Nephron (organoid): ENCODE measurements around the gene SLC19A3.

Source experiments
- H3K27ac Mint-ChIP-seq, 3 experiments: 2 replicates each; pipeline ENCODE4 v1.8.0; 2020; ENCODE audit warnings: mixed read lengths in 3 of 3, mild to moderate bottlenecking in 2 of 3, moderate library complexity in 1 of 3
- H3K27me3 Mint-ChIP-seq: 2 replicates; pipeline ENCODE4 v1.8.0; 2021; ENCODE audit warnings: low read depth, mild to moderate bottlenecking, moderate library complexity, mixed read lengths
- H3K36me3 Mint-ChIP-seq: 2 replicates; pipeline ENCODE4 v1.8.0; 2020; ENCODE audit warnings: low read depth, mixed read lengths
- H3K4me1 Mint-ChIP-seq: 2 replicates; pipeline ENCODE4 v1.8.0; 2020; ENCODE audit warnings: mixed read lengths
- H3K4me3 Mint-ChIP-seq, 3 experiments: 2 replicates each; pipeline ENCODE4 v1.8.0; 2020; ENCODE audit warnings: mild to moderate bottlenecking in 3 of 3, mixed read lengths in 3 of 3, moderate library complexity in 2 of 3
- H3K9me3 Mint-ChIP-seq: 2 replicates; pipeline ENCODE4 v1.8.0; 2020; ENCODE audit warnings: mixed read lengths
- CTCF ChIP-seq, 3 experiments: fragments of 200-600 bp; sonication (generic); IDR thresholded peaks; one replicate each; pipeline ENCODE4 v1.5.0; 2021; ENCODE audit warnings: antibody characterized with exemption in 3 of 3; ENCODE audit not compliant: unreplicated experiment in 3 of 3

The SLC19A3 gene

GRCh38 chr2:227665189-227665940 lies 52.5 kb downstream of the SLC19A3 start:
- Mint-ChIP-seq H3K27me3 (no peaks in the 10 kb centered on the region), H3K36me3 (no peaks in the 10 kb centered on the region), H3K9me3 (no peaks in the 10 kb centered on the region), H3K4me1 (no peaks in the 10 kb centered on the region), H3K4me3 (no peak overlapping the region), H3K27ac (no peak overlapping the region)
- TF ChIP-seq CTCF (IDR thresholded peaks at IDR 0.05; ENCODE audit: unreplicated experiment in 3 of 3): no peak

GRCh38 chr2:227661827-227662226 lies 56.0 kb downstream of the SLC19A3 start:
- H3K36me3 Mint-ChIP-seq: no peaks in the 10 kb centered on the region
- H3K9me3 Mint-ChIP-seq: no peaks in the 10 kb centered on the region
- peaks cover 6% of the 10 kb centered on the region for H3K27me3 Mint-ChIP-seq

GRCh38 chr2:227661025-227661649 lies 56.7 kb downstream of the SLC19A3 start:
- H3K4me1 Mint-ChIP-seq: no peaks in the 10 kb centered on the region
- H3K4me3 Mint-ChIP-seq: no peak overlapping the region
- no peaks in the 10 kb centered on the region for H3K36me3 Mint-ChIP-seq
- H3K27me3 Mint-ChIP-seq: peaks cover 6% of the 10 kb centered on the region
- no peak for TF ChIP-seq CTCF (IDR thresholded peaks at IDR 0.05; ENCODE audit: unreplicated experiment in 3 of 3)
- H3K9me3 Mint-ChIP-seq: no peaks in the 10 kb centered on the region
- no peak overlapping the region for H3K27ac Mint-ChIP-seq

More at GRCh38 chr2:227661827-227662226, 56.0 kb downstream of the SLC19A3 start:
- H3K27ac Mint-ChIP-seq: no peak overlapping the region
- H3K4me3 Mint-ChIP-seq: no peak overlapping the region
- H3K4me1 Mint-ChIP-seq: no peaks in the 10 kb centered on the region
- no peak for TF ChIP-seq CTCF (IDR thresholded peaks at IDR 0.05; ENCODE audit: unreplicated experiment in 3 of 3)

- H3K4me3 Mint-ChIP-seq: no peak overlapping the region
- peaks cover 6% of the 10 kb centered on the region for H3K27me3 Mint-ChIP-seq
- no peaks in the 10 kb centered on the region for H3K36me3 Mint-ChIP-seq
- no peak for TF ChIP-seq CTCF (IDR thresholded peaks at IDR 0.05; ENCODE audit: unreplicated experiment in 3 of 3)
- H3K4me1 Mint-ChIP-seq: no peaks in the 10 kb centered on the region
- H3K9me3 Mint-ChIP-seq: no peaks in the 10 kb centered on the region
- H3K27ac Mint-ChIP-seq: no peak overlapping the region
Observed at GRCh38 chr2:227657199-227657845, 60.5 kb downstream of the SLC19A3 start.

GRCh38 chr2:227655454-227655853 lies 62.4 kb downstream of the SLC19A3 start:
- Mint-ChIP-seq H3K27me3 (peaks cover 6% of the 10 kb centered on the region), H3K27ac (no peak overlapping the region), H3K4me1 (no peaks in the 10 kb centered on the region), H3K9me3 (no peaks in the 10 kb centered on the region), H3K4me3 (no peak overlapping the region), H3K36me3 (no peaks in the 10 kb centered on the region)
- TF ChIP-seq CTCF (IDR thresholded peaks at IDR 0.05; ENCODE audit: unreplicated experiment in 3 of 3): no peak
